Stimulated activated CD4-positive, alpha-beta T cell treated with anti-CD3 and anti-CD28 coated beads, Interleukin-12 subunit alpha, Interleukin-12 subunit beta, amount 100 ng/mL, for 24 hours (primary cell): ENCODE data around the gene AHDC1.

Experiments
- DNase-seq, 2 experiments: peaks; one replicate each; pipeline ENCODE4 v3.0.0-alpha.2; 2020; ENCODE audit warnings: low read depth in 2 of 2

The AHDC1 gene

GRCh38 chr1:27597516-27598294, 6.2 kb downstream of the AHDC1 start:
- DNase-seq, result no peak

DNA sequence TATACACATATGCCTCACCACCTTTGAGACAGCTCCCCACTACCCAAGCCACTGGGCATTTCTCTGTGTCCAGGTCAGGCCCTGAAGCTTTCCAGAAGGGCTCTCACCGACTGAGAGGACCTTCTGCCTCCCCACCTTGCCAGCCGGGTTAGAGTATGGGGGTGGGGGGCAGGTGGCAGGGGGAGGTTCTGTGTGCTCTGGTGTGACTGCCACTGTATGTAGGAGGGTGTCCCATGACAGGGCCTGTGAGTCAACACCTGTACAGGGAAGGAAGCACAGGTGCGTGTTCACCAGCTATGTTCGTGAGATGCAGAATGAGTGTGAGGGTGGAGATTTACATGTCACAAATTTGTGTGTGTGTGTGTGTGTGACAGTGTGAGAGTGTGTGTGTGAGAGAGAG, 7.0 kb downstream of the AHDC1 start:
- no peak for DNase-seq

GRCh38 chr1:27596261-27596660, 7.7 kb downstream of the AHDC1 start:
- no peak for DNase-seq

DNA sequence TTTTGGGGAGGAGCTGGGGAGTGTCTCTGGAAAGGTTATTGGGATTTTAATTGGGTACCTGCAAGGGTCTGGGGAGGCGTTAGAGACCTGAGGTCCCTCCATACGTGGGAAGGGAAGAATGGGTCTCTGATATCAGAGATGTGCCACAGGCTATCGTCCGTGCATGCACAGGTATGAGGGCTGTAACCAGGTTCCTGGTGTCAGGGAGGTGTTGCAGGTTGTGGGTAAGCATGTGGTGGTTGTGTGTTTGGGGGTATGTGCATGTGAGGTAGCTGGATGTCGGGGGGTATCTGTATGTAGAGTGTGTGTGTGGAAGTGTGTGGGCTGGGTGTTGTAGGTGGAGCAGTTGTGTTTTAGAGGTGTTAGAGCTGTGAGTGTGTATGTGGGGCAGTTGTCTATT, 8.3 kb downstream of the AHDC1 start:
- DNase-seq, result no peak

- no peak for DNase-seq
These were observed 9.1 kb downstream of the AHDC1 start for GRCh38 chr1:27594564-27595510.

GRCh38 chr1:27593678-27594563, 10.0 kb downstream of the AHDC1 start:
- no peak for DNase-seq

GRCh38 chr1:27592931-27593677, 10.8 kb downstream of the AHDC1 start:
- no peak for DNase-seq

DNA sequence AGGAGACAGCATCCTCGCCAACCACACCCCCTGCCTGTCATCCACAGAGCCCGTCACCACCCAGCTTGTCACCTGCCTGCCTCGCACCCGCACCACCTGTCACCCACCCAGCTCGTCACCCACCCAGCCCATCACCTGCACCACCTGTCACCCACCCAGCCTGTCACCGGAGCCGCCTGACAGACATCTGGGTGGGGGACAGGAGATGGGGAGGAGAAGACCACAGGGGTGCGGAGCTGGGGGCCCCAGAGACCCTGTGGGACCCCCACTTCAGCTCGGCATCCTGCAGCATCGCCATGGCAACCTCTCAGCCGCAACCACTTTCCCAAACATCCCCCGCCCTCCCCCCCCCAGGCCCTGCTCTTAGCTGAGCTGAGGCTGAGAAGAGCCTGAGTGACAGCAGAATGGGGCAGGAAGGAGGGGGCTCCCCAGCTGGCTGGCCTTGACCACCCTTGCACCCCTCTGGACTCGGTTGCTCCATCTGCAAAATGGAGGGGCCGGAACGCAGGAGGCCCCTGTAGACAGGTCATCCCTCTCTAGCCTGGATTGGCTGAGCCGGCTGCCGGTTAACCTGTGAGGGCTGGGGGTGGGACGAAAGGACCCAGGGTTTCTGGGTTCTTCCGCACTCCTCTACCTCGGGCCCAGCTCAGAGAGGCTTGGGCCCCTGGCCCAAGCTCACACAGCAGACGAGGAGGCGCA, 11.6 kb downstream of the AHDC1 start:
- no peak for DNase-seq

- no peak for DNase-seq
These were observed 12.3 kb downstream of the AHDC1 start for GRCh38 chr1:27591622-27592021.

DNA sequence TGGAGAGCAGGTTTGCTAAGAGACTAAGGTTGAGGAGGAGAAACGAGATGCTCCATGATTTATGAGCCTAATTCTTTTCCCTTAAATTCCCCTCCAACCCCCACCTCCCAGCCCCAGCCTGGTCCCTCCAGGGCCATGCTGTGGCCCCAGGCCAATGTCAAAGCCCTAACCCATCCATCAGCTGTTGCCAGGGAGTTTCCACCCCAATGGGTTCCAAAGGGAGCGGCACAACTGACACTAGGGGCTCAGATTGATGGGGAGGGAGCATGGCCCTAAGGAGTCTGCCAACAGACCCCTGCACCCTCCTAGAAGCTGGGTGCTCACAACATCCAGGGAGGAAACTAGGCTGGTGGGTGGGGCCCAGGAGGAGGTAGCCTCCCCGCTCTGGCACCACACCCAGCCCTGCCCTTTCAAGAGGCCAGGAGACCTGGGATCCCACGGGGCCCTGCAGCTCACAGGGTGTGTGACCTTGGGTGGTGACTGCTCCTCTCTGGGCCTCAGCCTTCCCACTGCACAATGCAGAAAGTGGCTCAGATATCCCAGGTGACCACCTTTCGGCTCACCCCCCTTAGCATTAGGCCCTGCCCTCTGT, 12.9 kb downstream of the AHDC1 start:
- DNase-seq, result no peak

- DNase-seq, result no peak
These were observed 14.0 kb downstream of the AHDC1 start for GRCh38 chr1:27589841-27590426.

- no peak for DNase-seq
These were observed 14.5 kb downstream of the AHDC1 start for GRCh38 chr1:27589441-27589840.

- no peak for DNase-seq
These were observed 15.4 kb downstream of the AHDC1 start for GRCh38 chr1:27588256-27589232.

DNA sequence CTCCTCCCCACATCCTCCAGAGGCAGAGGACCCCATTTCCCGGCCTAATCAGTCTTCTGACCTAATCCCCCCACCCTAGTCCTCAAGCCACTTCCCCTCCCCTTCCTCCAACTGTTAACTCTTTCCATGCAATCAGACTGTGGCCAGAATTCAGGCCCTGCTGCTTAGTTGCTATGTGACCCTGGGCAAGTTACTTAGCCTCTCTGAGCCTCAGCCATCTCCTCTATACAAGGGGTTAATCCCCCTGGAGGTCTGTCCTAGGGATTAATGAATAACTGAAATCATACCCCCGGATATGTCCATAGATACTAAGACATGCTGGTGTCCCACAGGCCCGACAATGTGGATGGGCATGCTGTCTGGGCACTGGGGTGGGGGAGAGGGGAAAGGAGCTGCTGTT, 18.3 kb downstream of the AHDC1 start:
- no peak for DNase-seq

DNA sequence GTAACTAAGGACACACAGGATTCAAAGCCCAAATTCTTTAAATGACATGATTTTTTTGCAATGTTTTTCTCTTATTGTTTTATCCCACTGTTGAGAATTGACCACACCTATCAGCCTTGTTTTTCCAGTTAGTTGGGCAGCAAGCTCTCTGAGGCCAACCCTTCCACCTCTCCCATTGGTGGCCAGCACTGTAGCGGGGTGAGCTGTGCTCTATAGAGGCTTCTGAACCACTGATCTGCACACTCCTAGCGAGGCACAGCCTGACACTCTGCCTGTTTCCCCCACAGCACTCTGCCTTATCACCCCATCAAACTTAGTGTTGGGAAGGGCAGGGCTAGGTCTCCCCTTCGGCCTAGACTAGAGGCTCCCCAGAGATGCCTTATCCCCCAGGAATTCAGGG, 19.5 kb downstream of the AHDC1 start:
- DNase-seq, result no peak

DNA sequence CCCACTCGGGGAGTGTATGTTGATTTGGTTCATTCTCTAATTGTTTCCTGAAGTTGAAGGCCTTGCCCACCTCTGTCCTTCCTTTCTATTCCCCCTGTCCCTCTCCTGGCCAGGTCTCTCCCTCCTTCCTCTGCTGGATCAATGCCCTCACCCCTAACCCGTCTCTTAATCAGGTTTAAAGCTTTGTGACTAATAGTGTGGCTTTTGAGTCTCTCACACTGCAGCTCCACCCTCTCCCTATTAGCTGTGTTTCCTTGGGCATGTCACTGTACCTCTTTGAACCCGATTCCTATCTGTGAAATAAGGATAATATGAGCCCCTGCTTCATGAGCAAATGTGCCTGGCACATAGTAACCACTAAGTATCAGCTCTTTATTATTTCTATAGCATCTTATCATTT, 20.5 kb downstream of the AHDC1 start:
- no peak for DNase-seq

GRCh38 chr1:27581823-27582243, 22.1 kb downstream of the AHDC1 start:
- DNase-seq, result no peak

DNA sequence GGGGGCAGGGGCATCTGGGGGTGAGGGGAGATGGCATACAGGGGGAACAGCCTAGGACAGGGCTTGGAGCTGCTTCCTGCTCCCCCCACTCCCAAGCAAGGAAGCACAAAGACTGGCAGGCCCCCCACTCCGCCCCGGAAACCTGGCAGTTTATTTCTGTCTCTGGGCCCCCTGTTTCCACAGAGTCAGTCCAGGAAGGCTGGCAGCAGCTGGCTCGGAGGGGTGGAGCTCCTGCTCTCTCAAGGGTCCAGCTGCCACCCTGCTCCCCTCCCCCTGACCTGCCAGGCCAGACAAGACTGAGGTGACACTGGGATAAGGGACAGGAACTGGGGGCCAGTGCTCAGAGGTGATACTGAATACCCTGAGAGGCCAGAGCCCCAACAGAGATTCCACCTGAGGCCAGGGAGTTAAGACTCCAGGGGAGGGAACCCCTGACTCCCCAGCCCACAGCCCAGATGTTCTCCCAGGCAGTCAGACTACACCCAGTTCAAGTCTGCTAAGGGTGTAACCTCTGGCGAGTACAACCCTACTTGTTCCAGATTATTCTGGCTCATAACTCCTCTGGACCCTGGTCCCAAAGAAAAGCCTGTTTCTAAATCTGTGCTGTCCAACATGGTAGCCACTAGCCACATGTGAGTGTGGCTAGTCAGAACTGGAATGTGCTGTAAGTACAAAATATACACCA, 26.3 kb downstream of the AHDC1 start:
- no peak for DNase-seq
